Nephron (organoid): ENCODE measurements around the gene SYNJ2.

Experiments
- H3K27ac Mint-ChIP-seq, 3 experiments: 2 replicates each; pipeline ENCODE4 v1.8.0; 2020; ENCODE audit warnings: mixed read lengths in 3 of 3, mild to moderate bottlenecking in 2 of 3, moderate library complexity in 1 of 3
- H3K27me3 Mint-ChIP-seq: 2 replicates; pipeline ENCODE4 v1.8.0; 2021; ENCODE audit warnings: low read depth, mild to moderate bottlenecking, moderate library complexity, mixed read lengths
- H3K36me3 Mint-ChIP-seq: 2 replicates; pipeline ENCODE4 v1.8.0; 2020; ENCODE audit warnings: low read depth, mixed read lengths
- H3K4me1 Mint-ChIP-seq: 2 replicates; pipeline ENCODE4 v1.8.0; 2020; ENCODE audit warnings: mixed read lengths
- H3K4me3 Mint-ChIP-seq, 3 experiments: 2 replicates each; pipeline ENCODE4 v1.8.0; 2020; ENCODE audit warnings: mild to moderate bottlenecking in 3 of 3, mixed read lengths in 3 of 3, moderate library complexity in 2 of 3
- H3K9me3 Mint-ChIP-seq: 2 replicates; pipeline ENCODE4 v1.8.0; 2020; ENCODE audit warnings: mixed read lengths
- CTCF ChIP-seq, 3 experiments: fragments of 200-600 bp; sonication (generic); IDR thresholded peaks; one replicate each; pipeline ENCODE4 v1.5.0; 2021; ENCODE audit warnings: antibody characterized with exemption in 3 of 3; ENCODE audit not compliant: unreplicated experiment in 3 of 3

SYNJ2 gene

GRCh38 chr6:157955675-157956074 is 26.0 kb upstream of the SYNJ2 start:
- Mint-ChIP-seq H3K27me3 (peaks cover 7% of the 10 kb centered on the region), H3K27ac (no peak overlapping the region), H3K4me3 (no peak overlapping the region), H3K9me3 (peaks cover 38% of the 10 kb centered on the region), H3K36me3 (peaks cover 17% of the 10 kb centered on the region), H3K4me1 (peaks cover 10% of the 10 kb centered on the region)
- TF ChIP-seq CTCF (IDR thresholded peaks at IDR 0.05; ENCODE audit: unreplicated experiment in 3 of 3): no peak

DNA sequence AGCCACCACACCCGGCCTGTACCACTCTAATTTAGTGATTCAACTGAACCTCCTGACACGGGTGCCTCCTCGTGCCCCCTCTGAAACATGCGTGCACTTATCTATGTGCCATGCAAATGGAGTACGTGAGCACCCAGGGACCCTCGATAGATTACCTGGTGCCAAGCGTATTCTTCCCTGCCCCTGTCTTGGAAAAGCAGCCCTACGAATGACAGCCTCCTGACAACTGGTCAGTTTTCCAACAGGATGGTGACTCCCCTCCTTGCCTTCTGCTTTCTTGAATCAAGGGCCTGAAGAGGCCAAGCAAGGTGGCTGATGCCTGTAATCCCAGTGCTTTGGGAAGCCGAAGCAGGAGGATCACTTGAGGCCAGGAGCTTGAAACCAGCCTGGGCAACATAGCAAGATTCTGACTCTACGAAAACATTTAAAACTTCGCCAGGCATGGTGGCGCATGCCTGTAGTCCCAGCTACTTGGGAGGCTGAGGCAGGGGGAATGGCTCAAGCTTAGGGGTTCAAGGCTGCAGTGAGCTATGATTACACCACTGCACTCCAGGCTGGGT is 25.4 kb upstream of the SYNJ2 start:
- Mint-ChIP-seq H3K27me3 (peaks cover 7% of the 10 kb centered on the region), H3K4me1 (peaks cover 10% of the 10 kb centered on the region), H3K9me3 (peaks cover 35% of the 10 kb centered on the region), H3K27ac (no peak overlapping the region), H3K36me3 (peaks cover 17% of the 10 kb centered on the region), H3K4me3 (no peak overlapping the region)
- no peak for TF ChIP-seq CTCF (IDR thresholded peaks at IDR 0.05; ENCODE audit: unreplicated experiment in 3 of 3)

- Mint-ChIP-seq H3K36me3 (peaks cover 17% of the 10 kb centered on the region), H3K27me3 (no peaks in the 10 kb centered on the region), H3K4me1 (peaks cover 8% of the 10 kb centered on the region), H3K4me3 (no peak overlapping the region), H3K9me3 (peaks cover 28% of the 10 kb centered on the region), H3K27ac (no peak overlapping the region)
- TF ChIP-seq CTCF (IDR thresholded peaks at IDR 0.05; ENCODE audit: unreplicated experiment in 3 of 3): no peak
Measured at GRCh38 chr6:157959451-157960227, 22.0 kb upstream of the SYNJ2 start.

DNA sequence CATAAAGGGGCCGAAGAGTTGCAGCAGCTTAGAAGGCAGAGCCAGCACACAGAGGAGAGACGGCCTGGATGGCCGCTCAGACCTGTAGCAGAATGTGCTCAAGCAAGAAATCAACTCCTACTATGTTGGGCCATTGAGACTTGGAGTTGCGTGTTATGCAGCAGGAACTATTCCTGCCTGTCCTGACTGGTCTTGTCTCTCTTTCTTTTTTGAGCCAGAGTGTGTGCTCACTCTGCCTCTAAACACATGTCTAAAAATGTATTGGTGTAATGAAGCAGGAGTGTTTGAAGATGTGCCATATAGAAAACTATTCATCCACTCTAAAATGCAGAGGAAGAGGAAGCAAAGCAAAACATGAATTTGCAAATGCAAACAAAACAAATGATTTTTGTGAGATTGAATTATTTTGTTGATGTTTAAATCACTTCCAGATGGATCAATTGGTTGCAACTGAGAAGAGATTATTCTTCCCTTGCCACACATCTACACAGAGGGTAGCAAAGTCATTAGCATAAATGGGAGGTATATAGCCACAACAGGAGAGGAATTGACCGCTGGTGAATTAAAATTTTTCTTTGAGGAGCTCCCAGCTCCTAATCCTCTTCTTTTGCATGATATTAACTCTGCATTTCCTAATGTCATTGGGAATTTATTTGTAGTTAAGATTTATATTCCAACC is 20.4 kb upstream of the SYNJ2 start:
- Mint-ChIP-seq H3K27ac (no peak overlapping the region), H3K9me3 (peaks cover 28% of the 10 kb centered on the region), H3K27me3 (no peaks in the 10 kb centered on the region), H3K4me1 (peaks cover 8% of the 10 kb centered on the region), H3K4me3 (no peak overlapping the region), H3K36me3 (peaks cover 17% of the 10 kb centered on the region)
- TF ChIP-seq CTCF (IDR thresholded peaks at IDR 0.05; ENCODE audit: unreplicated experiment in 3 of 3): no peak

GRCh38 chr6:157961832-157962575 is 19.7 kb upstream of the SYNJ2 start:
- H3K27me3 Mint-ChIP-seq: no peaks in the 10 kb centered on the region
- H3K4me1 Mint-ChIP-seq: peaks cover 8% of the 10 kb centered on the region
- TF ChIP-seq CTCF (IDR thresholded peaks at IDR 0.05; ENCODE audit: unreplicated experiment in 3 of 3): no peak
- peaks cover 26% of the 10 kb centered on the region for H3K9me3 Mint-ChIP-seq
- H3K4me3 Mint-ChIP-seq: no peak overlapping the region
- peaks cover 17% of the 10 kb centered on the region for H3K36me3 Mint-ChIP-seq
- H3K27ac Mint-ChIP-seq: no peak overlapping the region
